ENCODE results near the gene COL6A2.
"Not testable (repeated sequence)": the region's sequence is repeated elsewhere in the genome, so short reads cannot be mapped to it uniquely, and the experiment has no call there.

Gene COL6A2

DNA sequence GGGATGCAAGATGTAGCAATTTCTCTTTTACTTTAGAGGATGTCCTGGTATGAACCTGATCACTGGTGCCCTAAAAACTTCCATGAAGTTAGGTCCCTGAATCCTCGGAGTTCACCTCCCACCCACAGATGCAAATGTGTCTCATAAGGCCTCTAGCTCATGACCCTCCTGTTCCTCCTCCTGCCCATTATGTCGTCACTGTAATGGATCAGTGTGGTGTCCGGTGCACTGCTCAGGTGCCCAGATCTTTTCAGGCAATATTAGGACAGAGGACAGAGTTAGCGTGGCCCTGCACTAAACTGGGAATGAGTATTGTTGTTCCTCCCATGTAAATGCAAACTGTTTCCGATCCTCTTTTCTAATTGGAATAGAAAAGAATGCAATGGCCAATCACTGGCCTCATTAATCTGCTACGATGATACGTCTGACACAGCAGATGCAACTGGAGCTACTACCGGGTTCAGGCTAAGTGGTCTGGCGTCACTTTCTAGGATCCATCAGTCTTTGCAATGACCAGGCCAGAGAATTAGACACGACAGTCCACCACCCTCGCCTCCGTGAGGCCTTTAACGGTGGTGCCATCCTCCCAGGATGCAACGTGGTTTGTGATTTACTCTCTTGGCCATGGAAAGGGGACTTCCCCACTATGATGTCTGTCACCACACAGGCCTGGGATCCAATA is 3.4 kb upstream of the COL6A2 start:
- DNase-seq (ENCODE audit: low read depth in 3 of 3): no peak

DNA sequence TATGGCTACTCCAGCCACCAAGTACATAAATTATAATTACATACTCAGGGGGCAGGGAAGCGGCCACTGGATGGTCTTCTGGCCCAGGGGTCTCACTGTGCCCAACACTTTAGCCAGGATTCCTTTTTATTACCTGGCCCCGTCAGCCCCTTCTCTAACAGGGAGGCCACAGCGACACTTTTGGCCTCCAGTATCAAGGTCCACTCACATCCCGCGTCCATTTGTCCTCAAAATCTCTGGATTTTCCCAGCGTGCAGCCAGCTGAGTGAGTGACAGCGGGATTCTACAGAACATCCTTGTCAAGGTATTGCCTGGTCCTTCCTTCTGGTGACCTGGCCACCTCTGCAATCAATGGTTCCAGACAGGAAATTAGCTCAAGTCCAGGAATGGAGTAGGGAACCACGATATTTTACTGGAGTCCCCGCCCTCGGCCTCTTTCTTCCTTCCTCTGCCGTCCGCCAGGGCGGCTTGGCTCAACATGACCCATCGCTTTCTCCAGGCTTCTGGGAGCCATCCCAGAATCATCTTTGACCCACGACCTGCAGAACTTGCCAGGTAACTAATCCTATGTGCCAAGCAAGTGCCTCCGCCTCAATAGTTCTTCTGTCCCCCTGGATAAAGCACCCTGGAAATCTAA is 2.7 kb upstream of the COL6A2 start:
- DNase-seq (ENCODE audit: low read depth in 3 of 3): no peak

DNA sequence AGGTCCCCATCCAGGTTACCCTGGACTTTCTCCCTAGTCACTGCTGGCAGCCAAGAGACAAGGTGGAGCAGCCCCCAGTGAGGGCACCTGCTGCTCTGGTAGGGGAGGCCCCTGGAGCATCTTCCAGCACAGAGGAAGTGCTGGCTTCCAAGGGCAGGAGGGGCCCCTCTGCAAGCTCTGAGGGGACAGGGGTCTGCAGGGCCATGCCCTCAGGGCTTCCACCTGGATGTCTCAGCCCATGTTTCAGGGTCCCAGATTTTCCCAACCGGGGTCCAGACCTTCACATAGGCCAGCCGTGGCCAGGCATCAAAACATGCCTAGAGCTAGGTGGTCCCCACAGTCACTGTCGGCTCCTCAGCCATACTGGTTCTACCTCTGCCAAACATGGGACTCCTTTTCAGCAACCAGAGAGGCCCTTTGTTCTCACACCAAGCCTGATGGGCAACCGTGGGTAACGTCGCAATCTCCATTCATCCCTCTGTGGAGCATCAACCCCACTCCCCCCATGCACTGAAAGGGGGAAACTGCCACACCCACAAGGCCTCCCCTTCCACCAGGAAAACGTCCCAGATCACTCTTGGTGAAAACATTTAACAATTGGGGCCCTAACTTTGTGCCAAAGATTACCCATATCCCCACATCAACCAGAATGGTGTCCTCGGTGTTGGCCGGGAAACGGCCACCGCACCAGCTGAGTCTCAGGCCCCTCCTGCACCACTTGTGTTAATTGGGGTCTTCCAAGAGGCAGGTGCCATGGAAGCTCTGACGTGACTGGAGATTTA is 1.9 kb upstream of the COL6A2 start:
- no peak for DNase-seq (ENCODE audit: low read depth in 3 of 3)

DNA sequence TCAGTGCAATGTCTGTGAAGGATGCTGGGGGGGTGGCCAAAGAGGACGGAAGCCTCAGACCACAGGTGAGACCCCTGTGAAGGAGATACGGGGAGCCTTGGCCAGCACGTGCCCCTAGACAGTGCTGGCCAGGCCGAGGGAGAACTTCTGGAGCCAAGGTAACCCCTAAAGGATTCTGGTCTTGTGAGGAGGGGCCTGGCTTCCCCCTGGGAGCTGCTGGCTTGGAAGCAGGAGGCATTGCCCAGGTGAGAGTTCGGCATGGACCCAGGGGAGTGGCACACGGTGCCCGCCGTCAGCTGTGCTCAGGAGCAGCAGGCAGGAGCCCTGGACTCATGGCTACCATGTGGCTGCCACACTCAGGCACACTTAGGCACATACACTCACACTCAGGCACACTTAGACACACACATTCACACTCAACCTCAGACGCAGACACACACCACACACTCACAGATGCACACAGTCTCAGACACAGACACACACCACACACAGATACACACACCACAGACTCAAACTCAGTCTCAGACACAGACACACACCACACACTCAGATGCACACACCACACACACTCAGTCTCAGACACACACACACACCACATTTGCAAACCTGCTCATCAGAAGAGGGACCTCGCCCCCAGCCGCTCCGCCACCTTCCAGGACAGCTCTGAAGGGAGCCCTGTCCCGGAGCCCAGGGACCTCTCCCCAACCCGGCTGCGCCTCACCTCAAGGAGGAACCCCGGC is 1.1 kb upstream of the COL6A2 start:
- DNase-seq (ENCODE audit: low read depth in 3 of 3): no peak

DNA sequence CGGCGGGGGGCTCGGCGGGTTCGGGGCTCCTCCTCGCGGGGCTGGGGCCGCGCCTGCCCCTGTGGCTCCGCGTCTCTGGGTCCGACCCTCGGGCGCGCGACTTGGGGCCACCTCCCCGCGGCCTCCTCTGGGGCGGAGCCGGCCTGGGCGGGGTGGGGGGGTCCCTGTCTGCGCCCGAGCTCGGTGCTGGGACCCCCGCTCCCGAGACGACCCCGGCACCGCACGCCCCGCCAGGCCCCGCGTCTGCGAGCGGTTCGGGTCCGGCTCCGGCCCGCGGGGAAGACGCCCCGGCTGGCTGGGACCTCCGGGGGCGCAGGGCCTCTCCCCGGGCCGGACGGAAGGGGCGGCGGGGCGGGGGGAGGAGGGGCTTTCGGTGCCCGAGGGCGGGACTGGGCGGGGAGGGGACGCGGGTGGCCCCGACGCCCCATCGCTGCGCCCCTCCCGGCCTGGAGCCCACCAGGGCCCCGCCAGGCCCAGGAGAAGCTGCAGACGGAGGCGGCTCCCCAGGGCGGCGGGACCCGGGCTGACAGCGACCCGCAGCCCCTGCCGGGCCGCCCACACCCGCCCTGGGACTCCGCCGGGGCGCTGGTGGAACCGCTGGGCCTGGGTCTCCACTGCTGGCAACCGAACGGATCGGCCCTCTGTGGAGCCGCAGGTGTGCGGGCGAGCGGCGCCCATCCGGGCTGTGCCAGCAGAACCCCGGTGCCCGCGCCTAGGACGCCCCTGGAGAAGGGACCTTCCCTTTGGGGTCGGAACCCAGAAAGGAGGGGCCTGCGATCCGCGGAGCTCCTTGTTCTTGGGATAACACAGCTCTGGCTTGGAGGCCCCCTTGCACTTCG is 610 bp downstream of the COL6A2 start:
- DNase-seq (ENCODE audit: low read depth in 3 of 3): no peak

DNA sequence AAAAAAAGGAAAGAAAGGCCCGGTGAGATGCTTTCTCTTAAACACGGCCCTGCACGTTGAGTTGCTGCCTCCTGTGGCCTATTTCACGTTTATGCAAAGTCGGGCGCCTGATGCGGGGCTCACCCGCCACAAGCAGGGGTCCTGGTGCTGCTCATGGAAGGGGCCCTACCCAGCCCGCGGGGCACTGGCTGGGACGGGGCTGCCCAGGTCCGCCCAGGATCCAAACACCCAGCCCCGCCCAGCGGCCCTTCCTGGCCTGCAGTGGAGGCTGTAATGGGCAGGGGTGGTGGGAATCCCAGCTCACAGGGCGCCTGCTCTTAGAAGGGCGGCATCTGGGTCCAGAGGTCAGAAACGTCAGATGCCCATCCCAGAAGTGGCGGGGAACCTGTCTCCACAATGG is 1.6 kb downstream of the COL6A2 start:
- DNase-seq (ENCODE audit: low read depth in 3 of 3): no peak

DNA sequence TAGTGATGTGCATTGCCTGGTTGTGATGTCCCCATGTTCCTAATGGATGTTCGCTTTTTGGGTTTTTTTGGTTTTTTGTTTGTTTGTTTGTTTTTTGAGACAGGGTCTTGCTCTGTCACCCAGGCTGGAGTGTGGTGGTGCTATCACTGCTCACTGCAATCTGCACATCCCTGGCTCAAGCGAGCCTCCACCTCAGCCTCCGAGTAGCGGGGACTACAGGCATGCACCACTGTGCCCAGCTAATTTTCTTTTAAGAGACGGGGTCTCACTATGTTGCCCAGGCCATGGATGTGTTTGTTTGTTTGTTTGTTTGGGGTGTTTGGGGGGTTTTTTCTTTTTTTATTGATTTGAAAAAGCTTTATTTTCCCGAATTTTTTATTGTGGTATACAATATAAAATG is 2.1 kb downstream of the COL6A2 start:
- no peak for DNase-seq (ENCODE audit: low read depth in 3 of 3)

DNA sequence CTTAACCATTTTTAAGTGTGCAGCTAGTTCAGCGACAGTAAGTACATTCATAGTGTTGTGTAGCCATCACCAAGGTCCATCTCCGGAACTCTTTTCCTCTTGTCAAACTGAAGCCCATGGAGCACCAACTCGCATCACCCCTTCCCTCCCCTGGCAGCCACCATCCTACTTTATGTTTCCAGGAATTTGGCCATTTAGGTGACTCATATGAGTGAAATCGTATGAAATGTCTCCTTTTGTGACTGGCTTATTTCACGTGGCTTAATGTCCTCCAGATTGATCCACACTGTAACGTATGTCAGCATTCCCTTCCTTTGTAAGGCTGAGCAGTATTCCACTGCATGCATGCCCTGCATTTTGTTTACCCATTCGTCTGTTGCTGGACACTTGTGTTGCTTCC is 2.5 kb downstream of the COL6A2 start:
- DNase-seq (ENCODE audit: low read depth in 3 of 3): no peak

DNA sequence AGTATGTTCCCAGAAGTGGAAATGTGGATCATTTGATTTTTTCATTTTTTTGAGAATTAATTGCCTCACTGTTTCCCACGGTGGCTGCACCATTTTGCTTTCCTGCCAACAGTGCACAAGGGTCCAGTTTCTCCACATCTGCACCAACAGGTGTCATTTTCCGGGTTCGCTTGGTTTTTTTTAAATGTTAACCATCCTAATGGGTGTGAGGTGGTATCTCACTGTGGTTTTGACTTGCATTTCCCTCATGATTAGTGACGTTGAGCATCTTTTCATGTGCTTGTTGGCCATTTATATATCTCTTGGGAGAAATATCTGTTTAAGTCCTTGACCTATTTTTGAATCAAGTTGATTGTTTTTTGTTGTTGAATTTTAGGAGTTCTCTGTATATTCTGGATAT is 3.0 kb downstream of the COL6A2 start:
- DNase-seq (ENCODE audit: low read depth in 3 of 3): no peak

DNA sequence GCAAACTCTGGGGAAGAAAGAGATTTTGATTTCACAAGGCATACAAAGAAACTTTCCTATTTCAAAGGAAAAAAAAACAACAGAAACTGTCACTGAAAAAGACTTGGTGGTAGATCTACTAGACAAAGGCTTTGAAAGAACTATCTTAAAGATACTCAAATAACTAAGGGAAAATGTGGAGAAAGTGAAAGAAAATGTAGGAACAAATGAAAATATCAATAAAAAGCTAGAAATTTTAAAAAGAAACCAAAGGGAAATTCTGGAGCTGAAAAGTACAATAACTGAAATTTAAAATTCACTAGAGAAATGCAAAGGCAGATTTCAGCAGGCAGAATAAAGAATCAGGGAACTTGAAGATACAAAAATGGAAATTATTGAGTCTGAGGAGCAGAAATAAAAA is 6.2 kb downstream of the COL6A2 start:
- DNase-seq (ENCODE audit: low read depth in 3 of 3): no peak

DNA sequence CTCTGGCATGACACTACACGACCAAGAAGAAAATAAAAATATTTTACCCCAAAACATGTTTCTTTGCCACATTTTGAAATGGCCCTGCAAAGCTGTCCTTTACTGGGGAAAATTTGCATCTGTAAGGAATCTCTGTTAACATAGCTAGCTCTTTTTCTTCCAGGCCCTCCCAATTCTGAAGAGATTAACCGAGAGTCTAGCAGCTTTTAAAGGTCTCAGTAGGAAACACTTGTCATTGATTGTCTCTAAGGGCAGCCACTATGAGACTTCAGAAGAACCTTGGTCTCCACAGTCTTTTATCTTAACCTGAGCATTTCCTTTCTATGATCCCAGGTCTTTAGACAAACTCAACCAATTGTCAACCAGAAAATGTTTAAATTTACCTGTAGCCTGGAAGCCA is 9.5 kb downstream of the COL6A2 start:
- DNase-seq (ENCODE audit: low read depth in 3 of 3): not testable (repeated sequence)

DNA sequence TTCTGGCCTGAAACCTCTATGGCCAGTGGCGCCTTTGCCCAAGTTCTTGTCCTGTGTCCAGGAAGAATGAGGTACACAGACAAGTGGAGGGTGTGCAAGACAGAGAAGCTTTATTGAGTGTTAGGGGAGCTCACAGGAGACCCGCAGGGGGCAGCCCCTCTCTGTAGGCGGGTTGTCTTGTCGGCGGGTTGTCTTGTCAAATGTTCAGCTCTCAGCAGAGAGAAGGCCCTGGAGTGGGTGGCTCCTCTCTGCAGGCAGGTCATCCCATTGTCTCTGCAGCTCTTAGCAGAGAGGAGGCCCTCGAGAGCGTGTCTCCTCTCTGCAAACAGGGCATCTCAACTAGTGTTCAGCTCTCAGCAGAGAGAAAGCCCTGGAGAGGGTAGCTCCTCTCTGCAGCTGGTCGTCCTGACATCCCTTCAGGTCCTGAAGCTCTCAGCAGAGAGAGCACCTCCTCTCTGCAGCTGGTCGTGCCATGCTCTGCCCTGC is 11.0 kb downstream of the COL6A2 start:
- DNase-seq (ENCODE audit: low read depth in 3 of 3): no peak

DNA sequence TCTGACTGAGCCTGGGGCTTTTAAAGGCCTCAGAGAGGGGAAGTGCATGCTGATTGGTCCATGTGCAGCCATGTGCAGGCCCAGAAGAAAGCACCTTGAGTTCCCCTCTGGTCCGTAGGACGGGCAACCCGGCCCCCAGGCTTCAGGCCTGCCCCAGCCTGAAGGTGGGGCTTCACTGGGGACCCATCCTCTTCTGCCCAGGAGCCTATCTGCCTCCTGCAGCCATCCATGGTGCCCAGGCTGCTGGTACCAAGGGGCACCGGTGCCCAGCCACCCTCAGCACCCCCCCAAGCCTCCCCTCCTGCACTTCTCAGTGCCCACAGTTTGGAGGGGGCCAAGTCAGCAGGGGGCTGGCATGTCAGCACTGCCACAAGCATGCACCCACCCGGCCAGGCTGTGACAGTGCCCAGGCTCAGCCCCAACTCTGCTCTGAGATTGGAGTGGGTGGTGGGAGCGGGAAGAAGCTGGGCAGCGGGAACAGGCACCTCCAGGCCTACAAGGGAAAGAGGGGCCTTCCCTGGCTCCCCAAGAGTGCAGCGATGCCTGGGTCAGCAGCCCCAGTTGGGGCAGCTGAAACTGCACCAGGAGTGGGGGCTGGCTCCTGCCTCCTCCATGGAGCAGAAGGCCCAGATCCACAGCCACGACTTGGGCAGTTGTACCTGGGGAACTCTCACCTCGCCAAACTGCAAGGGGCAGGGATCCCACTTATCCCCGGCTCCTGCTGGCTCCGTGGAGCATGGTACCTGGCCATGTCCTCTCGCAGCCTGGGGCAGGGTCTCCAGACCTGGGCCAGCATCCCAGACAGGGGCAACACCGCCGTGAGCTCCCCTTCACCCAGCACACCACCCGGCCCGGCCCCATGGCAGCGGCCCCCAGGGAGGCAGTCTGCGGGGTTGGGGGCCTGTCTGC is 11.7 kb downstream of the COL6A2 start:
- DNase-seq (ENCODE audit: low read depth in 3 of 3): no peak

DNA sequence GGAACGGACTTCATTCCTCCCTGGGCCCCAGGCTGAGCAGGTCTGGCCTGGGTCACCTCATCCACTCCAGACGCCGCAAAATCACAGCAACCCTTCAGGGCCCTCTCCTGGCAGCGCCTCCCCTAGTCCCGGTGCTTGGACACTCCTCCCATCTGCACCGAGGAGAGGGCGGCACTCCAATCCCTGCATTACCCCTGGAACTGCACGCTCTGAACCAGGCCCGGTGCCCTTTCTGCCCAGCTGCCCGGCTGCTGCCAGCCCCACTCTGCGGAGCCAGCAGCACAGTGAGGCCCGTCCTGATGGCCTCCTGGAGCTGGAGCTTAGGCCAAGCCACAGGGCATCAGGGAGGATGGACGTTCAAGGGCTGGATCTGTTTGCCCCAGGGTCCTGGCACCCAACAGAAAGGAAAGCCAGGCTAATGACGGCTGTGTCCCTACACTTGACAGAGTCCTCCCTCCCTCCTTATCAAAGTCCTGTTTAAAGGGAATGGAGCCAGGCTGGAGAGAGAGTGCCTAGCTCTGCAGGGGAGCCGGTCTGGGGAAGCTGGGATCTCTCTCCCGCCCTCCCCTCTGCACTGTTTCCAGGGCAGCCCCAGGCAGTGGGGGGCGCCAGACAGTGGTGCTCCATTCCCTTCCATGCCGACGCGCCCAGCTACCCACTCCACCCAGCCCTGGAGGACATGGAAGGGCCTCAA is 12.7 kb downstream of the COL6A2 start:
- no peak for DNase-seq (ENCODE audit: low read depth in 3 of 3)

DNA sequence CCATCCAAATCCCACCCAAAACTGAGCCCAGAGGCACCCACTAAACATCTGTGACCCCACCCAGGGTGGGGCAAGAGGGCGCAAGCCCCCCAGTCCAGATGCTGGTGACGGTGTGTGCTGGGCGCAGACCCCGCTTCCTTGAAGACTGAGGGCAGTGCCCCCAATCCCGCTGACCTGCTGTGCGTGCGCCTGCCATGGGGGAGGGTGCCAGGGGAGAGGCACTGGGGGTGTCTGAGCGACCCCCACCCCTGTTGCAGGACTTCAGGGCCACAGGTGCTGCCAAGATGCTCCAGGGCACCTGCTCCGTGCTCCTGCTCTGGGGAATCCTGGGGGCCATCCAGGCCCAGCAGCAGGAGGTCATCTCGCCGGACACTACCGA is 13.3 kb downstream of the COL6A2 start:
- DNase-seq (ENCODE audit: low read depth in 3 of 3): no peak

DNA sequence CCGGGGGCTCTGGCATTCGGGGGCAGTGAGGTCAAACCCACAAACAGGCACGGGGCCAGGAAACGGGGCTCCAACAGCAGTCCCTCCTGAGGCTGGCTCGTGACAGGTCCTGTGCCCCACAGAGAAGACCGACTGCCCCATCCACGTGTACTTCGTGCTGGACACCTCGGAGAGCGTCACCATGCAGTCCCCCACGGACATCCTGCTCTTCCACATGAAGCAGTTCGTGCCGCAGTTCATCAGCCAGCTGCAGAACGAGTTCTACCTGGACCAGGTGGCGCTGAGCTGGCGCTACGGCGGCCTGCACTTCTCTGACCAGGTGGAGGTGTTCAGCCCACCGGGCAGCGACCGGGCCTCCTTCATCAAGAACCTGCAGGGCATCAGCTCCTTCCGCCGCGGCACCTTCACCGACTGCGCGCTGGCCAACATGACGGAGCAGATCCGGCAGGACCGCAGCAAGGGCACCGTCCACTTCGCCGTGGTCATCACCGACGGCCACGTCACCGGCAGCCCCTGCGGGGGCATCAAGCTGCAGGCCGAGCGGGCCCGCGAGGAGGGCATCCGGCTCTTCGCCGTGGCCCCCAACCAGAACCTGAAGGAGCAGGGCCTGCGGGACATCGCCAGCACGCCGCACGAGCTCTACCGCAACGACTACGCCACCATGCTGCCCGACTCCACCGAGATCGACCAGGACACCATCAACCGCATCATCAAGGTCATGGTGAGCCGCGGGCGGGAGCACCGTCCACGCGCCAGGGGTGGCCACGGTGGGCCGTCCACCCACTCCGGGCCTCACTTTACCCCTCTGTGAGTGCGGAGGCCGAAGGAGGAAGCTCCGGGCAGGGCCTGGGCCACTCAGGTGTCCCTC is 14.2 kb downstream of the COL6A2 start:
- DNase-seq (ENCODE audit: low read depth in 3 of 3): no peak

DNA sequence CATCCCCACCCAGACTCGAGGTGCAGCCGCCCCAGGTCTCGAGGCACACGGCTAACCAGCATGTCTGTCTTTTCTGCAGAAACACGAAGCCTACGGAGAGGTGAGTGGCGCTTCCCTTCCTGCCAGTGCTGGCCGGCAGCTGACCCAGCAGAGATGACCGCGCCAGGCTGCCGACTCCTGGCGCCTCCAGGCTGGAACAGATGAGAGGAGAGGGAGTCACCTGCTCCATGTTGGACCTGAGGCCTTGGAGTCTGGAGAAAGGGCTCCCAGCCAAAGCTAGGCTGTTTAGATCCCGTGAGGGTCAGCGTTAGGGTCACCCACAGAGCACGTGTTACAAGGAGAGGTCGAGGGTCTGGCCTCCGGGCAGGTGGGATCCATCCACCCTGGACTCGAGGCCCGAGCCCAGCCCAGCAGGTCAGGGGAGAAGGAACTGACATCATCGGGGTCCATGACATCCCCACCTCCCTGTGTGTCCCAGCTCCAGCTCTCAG is 14.9 kb downstream of the COL6A2 start:
- DNase-seq (ENCODE audit: low read depth in 3 of 3): no peak

DNA sequence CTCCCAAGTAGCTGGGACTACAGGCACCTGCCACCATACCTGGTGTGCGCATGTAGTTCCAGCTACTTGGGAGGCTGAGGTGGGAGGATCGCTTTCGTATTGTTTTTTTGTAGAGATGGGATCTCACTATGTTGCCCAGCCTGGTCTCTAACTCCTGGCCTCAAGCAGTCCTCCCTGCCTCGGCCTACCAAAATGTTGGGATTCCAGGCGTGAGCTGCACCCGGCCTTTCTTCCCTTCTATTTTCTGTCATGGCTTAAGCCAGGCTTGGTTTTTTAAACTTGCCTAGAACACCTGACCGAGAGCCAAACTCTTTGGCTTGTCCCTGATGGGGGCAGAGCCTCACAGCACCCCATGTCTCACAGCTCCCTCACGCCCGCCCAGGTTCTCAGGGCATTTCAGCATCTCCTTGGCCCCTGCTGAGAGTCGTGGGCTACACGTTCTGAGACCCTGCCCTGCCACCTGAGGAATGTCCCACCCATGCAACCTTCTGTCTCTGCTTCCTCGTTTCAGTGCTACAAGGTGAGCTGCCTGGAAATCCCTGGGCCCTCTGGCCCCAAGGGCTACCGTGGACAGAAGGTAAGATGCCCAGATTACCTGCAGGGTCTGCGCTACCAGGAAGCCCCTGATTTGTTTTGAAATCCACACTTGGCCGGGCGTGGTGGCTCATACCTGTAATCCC is 15.7 kb downstream of the COL6A2 start:
- no peak for DNase-seq (ENCODE audit: low read depth in 3 of 3)
